Liver (tissue), 9 donors: ENCODE measurements around the gene MIER1. TPM values are rescaled to one million over a fixed set of nuclear protein-coding genes. Genes with fewer than 3 reads are reported as not detected.

Experiments
- DNase-seq: peaks from one replicate; pipeline ENCODE4 v3.0.0-alpha.2; 2017; ENCODE audit warnings: low spot score
- H3K27ac ChIP-seq, 2 donors: one replicate each; pipeline ENCODE4 v1.7.0; 2013; ENCODE audit warnings: inconsistent platforms in 2 of 2, low read length in 2 of 2, control low read depth in 1 of 2, low read depth in 1 of 2, mild to moderate bottlenecking in 1 of 2
- H3K27me3 ChIP-seq, 4 donors: one replicate each; pipeline versions ENCODE4 v1.6.1 to v1.7.0; 2013; ENCODE audit warnings: low read length in 3 of 4, inconsistent platforms in 1 of 4, mild to moderate bottlenecking in 1 of 4, moderate library complexity in 1 of 4; ENCODE audit not compliant: control insufficient read depth in 4 of 4, insufficient read depth in 4 of 4
- H3K36me3 ChIP-seq, 4 donors: one replicate each; pipeline versions ENCODE4 v1.6.1 to v1.7.0; 2013; ENCODE audit warnings: low read length in 3 of 4, mild to moderate bottlenecking in 3 of 4, low read depth in 1 of 4, moderate library complexity in 1 of 4; ENCODE audit not compliant: control insufficient read depth in 4 of 4, insufficient read depth in 3 of 4
- H3K4me1 ChIP-seq, 4 donors: one replicate each; pipeline versions ENCODE4 v1.6.1 to v1.7.0; 2013; ENCODE audit warnings: low read length in 3 of 4, mild to moderate bottlenecking in 3 of 4, moderate library complexity in 1 of 4; ENCODE audit not compliant: control insufficient read depth in 4 of 4, insufficient read depth in 4 of 4
- H3K4me3 ChIP-seq, 3 donors: one replicate each; pipeline versions ENCODE4 v1.6.1 to v1.7.0; 2013; ENCODE audit warnings: low read length in 3 of 3, control low read depth in 1 of 3, low read depth in 1 of 3, mild to moderate bottlenecking in 1 of 3
- H3K9ac ChIP-seq, 2 donors: one replicate each; pipeline ENCODE4 v1.7.0; 2013; ENCODE audit warnings: low read length in 2 of 2, mild to moderate bottlenecking in 2 of 2, moderate library complexity in 2 of 2, control low read depth in 1 of 2, low read depth in 1 of 2
- H3K9me3 ChIP-seq, 4 donors: one replicate each; pipeline versions ENCODE4 v1.6.1 to v1.7.0; 2013; ENCODE audit warnings: low read length in 3 of 4; ENCODE audit not compliant: control insufficient read depth in 4 of 4
- EGR1 ChIP-seq, 2 donors: IDR thresholded peaks; 2 replicates each; pipeline ENCODE4 v1.6.1; 2016 to 2018; ENCODE audit warnings: antibody characterized with exemption in 2 of 2, low read depth in 2 of 2
- FOXA1 ChIP-seq: IDR thresholded peaks from 2 replicates; pipeline ENCODE4 v1.6.1; 2016; ENCODE audit warnings: antibody characterized with exemption
- FOXA2 ChIP-seq: IDR thresholded peaks from 2 replicates; pipeline ENCODE4 v1.6.1; 2016; ENCODE audit warnings: antibody characterized with exemption
- GABPA ChIP-seq, 2 donors: IDR thresholded peaks in 1 of 2; conservative IDR thresholded peaks in 1 of 2; 2 replicates each; pipeline ENCODE4 v1.6.1; 2016; ENCODE audit warnings: antibody characterized with exemption in 2 of 2, mild to moderate bottlenecking in 1 of 2, moderate library complexity in 1 of 2
- HNF4A ChIP-seq, 2 donors: conservative IDR thresholded peaks; 2 replicates each; pipeline ENCODE4 v1.6.1; 2016; ENCODE audit warnings: antibody characterized with exemption in 2 of 2, mild to moderate bottlenecking in 2 of 2
- RAD21 ChIP-seq, 2 donors: IDR thresholded peaks; 2 replicates each; pipeline ENCODE4 v1.6.1; 2016; ENCODE audit warnings: antibody characterized with exemption in 2 of 2, mild to moderate bottlenecking in 2 of 2
- RXRA ChIP-seq, 2 donors: IDR thresholded peaks; 2 replicates each; pipeline ENCODE4 v1.6.1; 2017 to 2018; ENCODE audit warnings: antibody characterized with exemption in 2 of 2, mild to moderate bottlenecking in 1 of 2
- SP1 ChIP-seq: IDR thresholded peaks from 2 replicates; pipeline ENCODE4 v1.6.1; 2018; ENCODE audit warnings: antibody characterized with exemption, mild to moderate bottlenecking
- TAF1 ChIP-seq: conservative IDR thresholded peaks from 2 replicates; pipeline ENCODE4 v1.6.1; 2016; ENCODE audit warnings: antibody characterized with exemption, mild to moderate bottlenecking
- YY1 ChIP-seq: IDR thresholded peaks from 2 replicates; pipeline ENCODE4 v1.6.1; 2016; ENCODE audit warnings: antibody characterized with exemption, mild to moderate bottlenecking
- WGBS: extraction: QIAGEN DNeasy Blood & Tissue Kit; methylation state at CpG from one replicate; pipeline ENCODE4 v1.1.7; 2013; 5-methylcytosine and 5-hydroxymethylcytosine counted together
- polyA plus RNA-seq, 2 donors: library from polyadenylated mRNA; stranded (reverse) in 1 of 2; unstranded in 1 of 2; fragments of 200-250 nt in 1 of 2; fragments of >200 nt in 1 of 2; fragmentation: Nextera tagmentation in 1 of 2; extraction: Ambion mirVana in 1 of 2; gene quantifications; one replicate each; pipeline versions ENCODE4 v1.2.1 to v1.2.3, GENCODE V29; 2013 to 2015
- total RNA-seq, 2 donors: library from RNA; depleted of rRNA; stranded (reverse); fragments of >200 nt; gene quantifications; one replicate each; pipeline ENCODE4 v1.2.3, GENCODE V29; 2014
- TF ChIP-seq, protein P1 (sequence below): fragments of 150-350 bp; IDR thresholded peaks from 2 replicates; pipeline ENCODE4 v1.5.1; 2017; ENCODE audit warnings: improper control_type of control experiment, low read depth, low read length; ENCODE audit not compliant: missing input control
- TF ChIP-seq, protein P2 (sequence below): IDR thresholded peaks from 2 replicates; pipeline ENCODE4 v1.6.1; 2016; ENCODE audit warnings: antibody characterized with exemption
- TF ChIP-seq, protein P3 (sequence below): IDR thresholded peaks from 2 replicates; pipeline ENCODE4 v1.6.1; 2016; ENCODE audit warnings: antibody characterized with exemption
- TF ChIP-seq, protein P4 (sequence below): IDR thresholded peaks from 2 replicates; pipeline ENCODE4 v1.6.1; 2016; ENCODE audit warnings: antibody characterized with exemption, mild to moderate bottlenecking
- TF ChIP-seq, protein P5 (sequence below): IDR thresholded peaks from 2 replicates; pipeline ENCODE4 v1.6.1; 2016; ENCODE audit warnings: antibody characterized with exemption
- donor health status: healthy.
- donor health status: healthy.
- donor health status: healthy.
- donor health status: healthy.
- donor health status: healthy.

Gene MIER1
- total and polyA plus RNA-seq, 4 donors: 7.3 to 23.2 (median 16.6) TPM

DNA sequence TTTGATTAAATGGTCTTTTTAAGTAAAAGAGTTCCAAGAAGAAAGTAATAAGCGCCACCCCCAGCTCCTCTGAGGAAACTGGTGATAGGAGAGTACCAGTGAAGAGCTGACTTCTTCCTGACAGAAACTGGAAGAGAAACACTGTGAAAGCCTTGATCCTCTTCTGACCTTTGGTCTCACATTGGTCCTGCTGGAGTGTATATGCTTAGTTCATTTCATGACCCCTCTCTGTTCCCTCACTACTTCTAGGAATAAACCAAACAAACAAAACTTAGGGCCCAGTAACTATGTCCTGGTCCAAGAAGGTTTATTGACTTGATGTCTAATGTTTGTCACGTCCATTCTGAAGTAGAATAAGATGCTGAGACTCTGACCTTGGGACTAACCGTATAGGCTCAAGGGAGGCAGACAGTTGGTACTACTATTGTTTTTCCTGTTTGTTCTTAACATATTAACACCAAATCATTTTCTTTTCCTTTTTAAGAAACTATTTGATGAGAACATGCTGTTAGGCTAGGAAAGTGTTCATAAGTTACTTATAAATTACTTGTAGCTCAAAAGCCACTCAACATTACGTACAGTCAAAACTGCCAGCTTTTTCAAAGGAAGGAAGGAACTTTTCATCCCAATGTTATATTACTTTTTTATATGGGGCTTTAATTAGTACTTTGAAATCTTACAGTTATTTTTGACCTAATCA, 57.9 kb downstream of the MIER1 start:
- peak overlapping the region in 1 of 2 donors; percentile 28 for H3K9ac ChIP-seq
- H3K36me3 ChIP-seq: peaks cover 1 to 19% (median 6%) of the 10 kb centered on the region in 4 donors
- no peak for DNase-seq
- peak; percentile 23 to 30 for TF ChIP-seq RXRA (IDR thresholded peaks at IDR 0.05)
- TF ChIP-seq, protein P1, sequence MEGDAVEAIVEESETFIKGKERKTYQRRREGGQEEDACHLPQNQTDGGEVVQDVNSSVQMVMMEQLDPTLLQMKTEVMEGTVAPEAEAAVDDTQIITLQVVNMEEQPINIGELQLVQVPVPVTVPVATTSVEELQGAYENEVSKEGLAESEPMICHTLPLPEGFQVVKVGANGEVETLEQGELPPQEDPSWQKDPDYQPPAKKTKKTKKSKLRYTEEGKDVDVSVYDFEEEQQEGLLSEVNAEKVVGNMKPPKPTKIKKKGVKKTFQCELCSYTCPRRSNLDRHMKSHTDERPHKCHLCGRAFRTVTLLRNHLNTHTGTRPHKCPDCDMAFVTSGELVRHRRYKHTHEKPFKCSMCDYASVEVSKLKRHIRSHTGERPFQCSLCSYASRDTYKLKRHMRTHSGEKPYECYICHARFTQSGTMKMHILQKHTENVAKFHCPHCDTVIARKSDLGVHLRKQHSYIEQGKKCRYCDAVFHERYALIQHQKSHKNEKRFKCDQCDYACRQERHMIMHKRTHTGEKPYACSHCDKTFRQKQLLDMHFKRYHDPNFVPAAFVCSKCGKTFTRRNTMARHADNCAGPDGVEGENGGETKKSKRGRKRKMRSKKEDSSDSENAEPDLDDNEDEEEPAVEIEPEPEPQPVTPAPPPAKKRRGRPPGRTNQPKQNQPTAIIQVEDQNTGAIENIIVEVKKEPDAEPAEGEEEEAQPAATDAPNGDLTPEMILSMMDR: no peak
- no peak for TF ChIP-seq TAF1
- TF ChIP-seq EGR1 (IDR thresholded peaks at IDR 0.05; ENCODE audit: low read depth in 2 of 2): no peak
- no peak for TF ChIP-seq GABPA (IDR thresholded peaks at IDR 0.05 in 1 of 2, conservative IDR thresholded peaks at IDR 0.05 in 1 of 2)
- TF ChIP-seq FOXA2: no peak
- TF ChIP-seq, protein P2, sequence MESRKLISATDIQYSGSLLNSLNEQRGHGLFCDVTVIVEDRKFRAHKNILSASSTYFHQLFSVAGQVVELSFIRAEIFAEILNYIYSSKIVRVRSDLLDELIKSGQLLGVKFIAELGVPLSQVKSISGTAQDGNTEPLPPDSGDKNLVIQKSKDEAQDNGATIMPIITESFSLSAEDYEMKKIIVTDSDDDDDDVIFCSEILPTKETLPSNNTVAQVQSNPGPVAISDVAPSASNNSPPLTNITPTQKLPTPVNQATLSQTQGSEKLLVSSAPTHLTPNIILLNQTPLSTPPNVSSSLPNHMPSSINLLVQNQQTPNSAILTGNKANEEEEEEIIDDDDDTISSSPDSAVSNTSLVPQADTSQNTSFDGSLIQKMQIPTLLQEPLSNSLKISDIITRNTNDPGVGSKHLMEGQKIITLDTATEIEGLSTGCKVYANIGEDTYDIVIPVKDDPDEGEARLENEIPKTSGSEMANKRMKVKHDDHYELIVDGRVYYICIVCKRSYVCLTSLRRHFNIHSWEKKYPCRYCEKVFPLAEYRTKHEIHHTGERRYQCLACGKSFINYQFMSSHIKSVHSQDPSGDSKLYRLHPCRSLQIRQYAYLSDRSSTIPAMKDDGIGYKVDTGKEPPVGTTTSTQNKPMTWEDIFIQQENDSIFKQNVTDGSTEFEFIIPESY: no peak
- TF ChIP-seq, protein P3, sequence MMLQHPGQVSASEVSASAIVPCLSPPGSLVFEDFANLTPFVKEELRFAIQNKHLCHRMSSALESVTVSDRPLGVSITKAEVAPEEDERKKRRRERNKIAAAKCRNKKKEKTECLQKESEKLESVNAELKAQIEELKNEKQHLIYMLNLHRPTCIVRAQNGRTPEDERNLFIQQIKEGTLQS: no peak
- TF ChIP-seq HNF4A (conservative IDR thresholded peaks at IDR 0.05): peak; percentile 40 to 61
- no peak for TF ChIP-seq SP1
- TF ChIP-seq RAD21 (IDR thresholded peaks at IDR 0.05): no peak
- TF ChIP-seq, protein P4, sequence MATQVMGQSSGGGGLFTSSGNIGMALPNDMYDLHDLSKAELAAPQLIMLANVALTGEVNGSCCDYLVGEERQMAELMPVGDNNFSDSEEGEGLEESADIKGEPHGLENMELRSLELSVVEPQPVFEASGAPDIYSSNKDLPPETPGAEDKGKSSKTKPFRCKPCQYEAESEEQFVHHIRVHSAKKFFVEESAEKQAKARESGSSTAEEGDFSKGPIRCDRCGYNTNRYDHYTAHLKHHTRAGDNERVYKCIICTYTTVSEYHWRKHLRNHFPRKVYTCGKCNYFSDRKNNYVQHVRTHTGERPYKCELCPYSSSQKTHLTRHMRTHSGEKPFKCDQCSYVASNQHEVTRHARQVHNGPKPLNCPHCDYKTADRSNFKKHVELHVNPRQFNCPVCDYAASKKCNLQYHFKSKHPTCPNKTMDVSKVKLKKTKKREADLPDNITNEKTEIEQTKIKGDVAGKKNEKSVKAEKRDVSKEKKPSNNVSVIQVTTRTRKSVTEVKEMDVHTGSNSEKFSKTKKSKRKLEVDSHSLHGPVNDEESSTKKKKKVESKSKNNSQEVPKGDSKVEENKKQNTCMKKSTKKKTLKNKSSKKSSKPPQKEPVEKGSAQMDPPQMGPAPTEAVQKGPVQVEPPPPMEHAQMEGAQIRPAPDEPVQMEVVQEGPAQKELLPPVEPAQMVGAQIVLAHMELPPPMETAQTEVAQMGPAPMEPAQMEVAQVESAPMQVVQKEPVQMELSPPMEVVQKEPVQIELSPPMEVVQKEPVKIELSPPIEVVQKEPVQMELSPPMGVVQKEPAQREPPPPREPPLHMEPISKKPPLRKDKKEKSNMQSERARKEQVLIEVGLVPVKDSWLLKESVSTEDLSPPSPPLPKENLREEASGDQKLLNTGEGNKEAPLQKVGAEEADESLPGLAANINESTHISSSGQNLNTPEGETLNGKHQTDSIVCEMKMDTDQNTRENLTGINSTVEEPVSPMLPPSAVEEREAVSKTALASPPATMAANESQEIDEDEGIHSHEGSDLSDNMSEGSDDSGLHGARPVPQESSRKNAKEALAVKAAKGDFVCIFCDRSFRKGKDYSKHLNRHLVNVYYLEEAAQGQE: no peak
- no peak for TF ChIP-seq FOXA1
- no peak for TF ChIP-seq YY1
- TF ChIP-seq, protein P5, sequence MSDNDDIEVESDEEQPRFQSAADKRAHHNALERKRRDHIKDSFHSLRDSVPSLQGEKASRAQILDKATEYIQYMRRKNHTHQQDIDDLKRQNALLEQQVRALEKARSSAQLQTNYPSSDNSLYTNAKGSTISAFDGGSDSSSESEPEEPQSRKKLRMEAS: no peak
- peaks cover 0 to 34% (median 16%) of the 10 kb centered on the region in 4 donors for H3K4me1 ChIP-seq
- H3K27ac ChIP-seq: no peak overlapping the region
- WGBS: 71% methylated on average over 4 of the region's 4 CpGs
- H3K4me3 ChIP-seq: no peak overlapping the region
- no peaks in the 10 kb centered on the region for H3K9me3 ChIP-seq
- H3K27me3 ChIP-seq: no peaks in the 10 kb centered on the region
